Activated CD8-positive, alpha-beta memory T cell treated with anti-CD3 and anti-CD28 coated beads for 48 hours (primary cell): ENCODE results near the gene NPTX1.

Experiments
- DNase-seq, 3 experiments: peaks; one replicate each; pipeline ENCODE4 v3.0.0-alpha.2; 2020; ENCODE audit warnings: low read depth in 2 of 3, low spot score in 2 of 3

NPTX1 gene

DNA sequence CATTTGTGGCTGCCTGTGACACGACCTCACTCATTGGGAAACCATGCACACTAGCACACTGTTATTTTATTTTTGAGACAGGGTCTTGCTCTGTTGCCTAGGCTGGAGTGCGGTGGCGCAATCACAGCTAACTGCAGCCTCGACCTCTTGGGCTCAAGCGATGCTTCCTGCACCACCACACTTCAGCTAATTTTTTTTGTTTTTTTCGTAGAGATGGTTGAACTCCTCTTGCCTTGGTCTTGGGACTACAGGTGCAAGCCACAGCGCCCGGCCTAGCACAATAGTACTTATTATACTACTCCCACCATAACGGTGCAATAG, 2.8 kb upstream of the NPTX1 start:
- DNase-seq: no peak

DNA sequence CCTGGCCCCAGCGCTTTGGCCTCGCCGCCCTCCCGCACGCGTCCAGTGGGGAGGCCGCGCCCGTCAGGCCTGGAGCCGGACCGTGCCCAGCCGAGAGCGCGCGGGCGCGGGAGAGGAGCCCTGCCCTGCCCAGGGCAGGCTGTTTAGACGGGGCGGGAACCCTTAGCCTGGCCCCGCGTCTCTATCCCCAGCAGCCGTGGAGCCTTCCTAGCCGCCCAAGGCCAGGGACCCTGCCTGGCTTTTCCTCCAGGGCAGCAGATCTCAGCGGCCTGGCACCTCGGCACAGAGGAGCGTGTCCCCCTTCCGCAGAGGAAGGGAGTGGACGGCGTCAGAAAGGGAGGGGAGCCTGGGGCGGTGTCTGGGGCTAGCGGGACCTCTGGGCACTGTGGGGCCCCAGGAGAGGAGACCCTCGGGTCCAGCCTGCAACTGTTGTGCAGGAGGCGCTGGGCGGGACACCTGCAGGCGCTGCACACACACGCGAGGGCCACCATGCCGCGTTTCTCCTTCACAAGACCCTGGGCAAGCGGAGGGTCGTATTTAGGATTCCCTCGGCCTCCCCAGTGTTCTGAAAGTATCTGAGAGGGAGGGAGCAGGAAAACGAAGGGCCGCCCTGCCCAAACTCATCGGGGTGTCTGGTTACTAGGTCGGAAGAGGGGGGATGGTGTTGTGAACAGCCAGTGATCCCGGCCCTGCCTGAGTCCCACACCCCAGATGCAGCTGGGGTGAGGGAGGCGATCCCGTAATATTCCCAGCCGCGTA, 2.3 kb upstream of the NPTX1 start:
- DNase-seq: no peak

DNA sequence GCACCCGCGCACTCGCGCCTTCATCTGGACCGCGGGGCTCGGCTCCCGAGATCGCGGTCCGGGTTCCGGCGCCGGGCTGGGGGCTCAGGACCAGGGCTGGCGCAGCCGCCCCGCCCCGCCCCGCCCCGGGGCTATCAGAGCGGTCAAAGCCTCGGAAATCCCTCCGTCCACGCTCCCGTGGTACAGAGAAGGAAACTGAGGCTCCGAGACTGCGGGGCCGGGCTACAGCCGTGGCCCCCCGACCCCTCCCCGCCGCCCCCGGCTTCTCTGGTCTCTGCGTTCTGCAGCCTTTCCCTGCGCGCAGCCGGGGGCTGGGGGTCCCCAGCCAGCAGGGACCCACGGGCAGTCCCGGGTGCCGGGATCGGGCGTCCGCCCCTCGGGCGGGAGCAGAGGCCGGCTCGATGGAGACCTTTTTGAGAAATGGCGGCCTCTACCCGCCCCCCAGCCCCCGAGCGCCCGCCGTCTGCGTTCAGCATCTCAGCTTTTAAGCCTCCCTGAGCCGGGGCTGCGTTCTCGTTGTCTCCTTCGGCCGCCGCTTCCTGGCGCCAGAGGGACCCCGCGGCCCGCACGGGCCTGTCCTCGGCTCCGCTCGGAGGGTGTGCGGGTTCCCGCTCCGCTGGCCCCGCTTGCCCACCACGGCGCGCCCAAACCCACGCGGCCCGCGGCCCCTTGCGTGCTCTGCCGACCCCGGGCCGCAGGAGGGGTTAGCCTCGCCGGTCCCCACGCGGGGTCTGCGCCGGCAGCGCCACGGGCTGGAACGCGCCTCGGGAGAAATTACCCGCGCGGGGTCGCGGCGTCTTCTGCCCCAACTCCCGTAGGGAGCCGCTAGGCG, 1.5 kb upstream of the NPTX1 start:
- DNase-seq: no peak

DNA sequence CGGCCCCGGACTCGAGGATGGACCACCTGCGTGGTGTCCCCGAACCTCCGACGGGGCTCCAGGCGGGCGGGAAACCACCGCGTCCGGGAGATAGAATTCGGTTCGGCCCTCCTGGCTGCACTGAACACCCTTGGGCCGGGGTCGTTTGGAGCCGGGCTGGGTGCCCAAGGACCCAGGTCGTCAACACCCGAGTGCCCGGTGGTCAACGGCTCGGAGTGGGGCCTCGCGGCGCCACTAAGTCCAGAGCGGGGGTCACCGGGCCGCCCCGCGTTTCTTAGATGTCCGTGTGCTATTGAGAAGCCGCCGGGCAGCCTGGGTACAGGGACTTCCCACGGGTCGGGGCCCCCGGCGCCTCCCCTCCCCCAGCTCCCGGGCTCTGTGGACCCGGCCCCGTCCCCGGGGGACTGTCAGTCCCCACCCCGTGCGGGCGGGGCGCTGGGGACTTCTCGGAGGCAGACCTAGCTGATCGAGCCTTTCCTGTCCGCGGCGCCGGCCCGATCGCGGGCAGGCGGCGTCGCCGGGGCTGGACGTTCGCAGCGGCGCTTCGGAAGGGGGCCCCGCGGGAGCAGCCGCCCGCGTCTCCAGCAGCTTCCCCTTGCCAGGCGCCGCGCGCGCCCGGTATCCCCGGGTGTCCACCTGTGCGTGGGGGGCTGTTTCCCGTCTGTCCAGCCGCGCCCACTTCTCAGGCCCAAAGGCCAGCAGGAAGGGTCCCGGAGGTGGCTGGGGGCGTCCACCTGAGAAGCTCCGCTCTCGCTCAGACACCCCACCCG, 655 bp upstream of the NPTX1 start:
- DNase-seq: no peak

DNA sequence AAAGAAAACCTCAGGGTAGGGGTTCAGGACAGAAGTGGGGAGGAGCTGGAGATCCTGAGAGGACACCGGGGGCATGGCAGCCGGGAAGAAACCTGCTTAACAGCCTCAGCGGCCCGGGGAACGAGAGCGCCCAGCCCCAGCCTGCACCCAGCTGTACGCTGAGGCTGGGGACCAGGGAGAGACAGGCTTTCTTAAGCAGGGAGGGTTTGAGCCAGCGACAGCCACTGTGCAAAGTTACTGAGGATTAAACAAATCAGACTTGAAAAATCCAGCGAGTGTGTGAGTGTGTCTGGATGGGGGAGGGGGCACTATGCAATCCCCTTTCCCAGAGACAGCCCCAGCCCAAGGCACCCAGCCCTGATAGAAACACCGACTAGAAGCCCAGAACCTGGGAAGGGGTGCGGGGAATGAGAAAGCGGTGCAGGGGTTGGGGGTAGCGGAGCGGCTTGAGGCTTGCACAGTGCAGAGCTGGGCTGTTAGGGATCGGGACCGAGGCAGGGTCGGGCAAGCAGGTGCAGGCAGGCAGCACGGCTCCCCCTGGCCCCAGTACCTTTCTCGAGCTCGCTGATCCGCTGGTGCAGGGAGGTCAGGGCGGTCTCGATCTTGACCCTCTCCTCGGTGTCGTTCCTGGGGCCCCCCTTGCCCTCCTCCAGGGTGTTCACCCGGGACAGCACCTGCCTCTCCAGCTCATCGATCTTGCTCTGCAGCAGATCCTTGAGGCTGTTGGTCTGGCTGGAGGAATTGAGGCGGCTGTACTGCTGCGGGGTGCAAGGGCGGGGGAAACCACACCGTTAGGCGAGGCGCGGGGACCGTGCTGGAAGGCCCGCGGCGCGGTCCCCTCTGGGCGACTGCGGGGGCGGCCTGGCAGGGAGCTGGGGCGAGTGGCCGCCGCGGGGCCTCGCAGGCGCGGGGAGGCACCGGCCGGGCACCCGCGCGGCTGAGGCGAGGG, 1.2 kb downstream of the NPTX1 start:
- no peak for DNase-seq

DNA sequence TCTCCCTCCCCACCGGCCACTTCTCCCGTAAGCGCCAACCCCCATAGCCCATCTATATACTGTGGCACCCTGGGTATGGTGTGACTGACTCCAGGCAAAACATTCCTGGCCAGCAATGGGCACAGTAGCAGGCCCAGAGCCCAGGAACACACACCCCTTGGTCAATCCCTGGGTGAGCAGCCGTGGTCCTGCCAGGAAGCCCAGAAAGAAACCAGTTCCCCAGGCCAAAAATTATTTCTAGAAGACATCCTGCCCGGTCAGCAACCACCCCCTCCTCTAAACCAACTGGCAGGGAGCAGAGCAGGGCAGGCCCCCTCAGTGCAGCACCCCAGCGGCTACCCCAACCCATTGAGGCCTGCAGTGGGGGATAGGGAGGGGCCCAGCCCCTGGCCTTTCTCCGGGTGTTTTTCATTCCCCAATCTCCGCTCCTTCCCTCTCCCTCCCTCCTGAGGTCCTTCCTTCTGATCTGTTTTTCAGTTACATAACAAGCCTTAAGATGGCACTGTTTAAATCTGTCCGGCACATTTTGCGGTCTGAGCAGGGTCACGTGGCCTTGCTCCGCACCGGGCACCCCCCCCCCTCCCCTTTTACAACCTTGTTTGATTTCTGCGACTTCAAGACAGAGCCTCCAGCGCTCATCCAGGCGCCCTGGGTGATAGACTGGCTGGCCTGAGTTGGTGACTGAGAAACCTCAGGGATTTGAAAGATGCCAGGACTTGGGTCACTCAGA, 2.0 kb downstream of the NPTX1 start:
- DNase-seq: no peak

DNA sequence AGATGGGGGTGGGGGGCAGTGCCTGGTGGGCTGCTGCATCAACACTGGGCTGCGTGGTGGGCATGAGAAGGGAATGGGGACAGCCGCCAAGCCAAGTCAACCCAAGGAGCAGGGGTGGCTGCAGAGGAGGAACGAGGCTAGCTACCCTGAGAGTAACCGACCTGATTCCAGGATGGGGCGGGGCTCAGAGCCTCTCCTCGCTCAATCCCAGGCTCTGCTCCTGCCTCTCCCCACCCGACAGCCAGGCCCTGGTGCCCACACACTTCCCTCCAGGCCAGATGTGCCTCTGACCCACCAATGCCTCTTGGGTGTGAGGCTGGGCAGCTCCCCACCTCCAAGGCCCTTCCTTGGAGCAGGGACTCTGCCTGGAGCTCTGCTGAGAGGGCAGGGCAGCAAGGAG, 2.7 kb downstream of the NPTX1 start:
- no peak for DNase-seq

DNA sequence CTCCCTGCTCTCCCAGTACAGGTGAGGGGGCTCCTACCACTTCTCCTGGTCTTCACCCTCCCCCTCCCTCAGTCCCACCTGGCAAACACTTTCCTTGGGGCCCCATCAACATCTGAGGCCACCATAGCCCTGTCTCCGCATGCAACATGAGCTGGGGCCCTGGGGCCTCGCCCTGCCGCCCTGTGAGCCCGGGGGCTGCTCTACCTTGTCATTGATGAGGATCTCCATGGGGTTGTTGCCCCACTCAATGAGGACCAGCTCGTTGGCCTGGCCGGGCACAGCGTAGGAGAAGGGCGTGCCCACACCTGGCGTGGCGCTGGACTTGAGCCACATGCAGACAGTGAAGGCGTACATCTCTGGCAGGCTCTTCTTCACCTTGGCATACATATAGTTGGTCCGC, 3.4 kb downstream of the NPTX1 start:
- DNase-seq: no peak

DNA sequence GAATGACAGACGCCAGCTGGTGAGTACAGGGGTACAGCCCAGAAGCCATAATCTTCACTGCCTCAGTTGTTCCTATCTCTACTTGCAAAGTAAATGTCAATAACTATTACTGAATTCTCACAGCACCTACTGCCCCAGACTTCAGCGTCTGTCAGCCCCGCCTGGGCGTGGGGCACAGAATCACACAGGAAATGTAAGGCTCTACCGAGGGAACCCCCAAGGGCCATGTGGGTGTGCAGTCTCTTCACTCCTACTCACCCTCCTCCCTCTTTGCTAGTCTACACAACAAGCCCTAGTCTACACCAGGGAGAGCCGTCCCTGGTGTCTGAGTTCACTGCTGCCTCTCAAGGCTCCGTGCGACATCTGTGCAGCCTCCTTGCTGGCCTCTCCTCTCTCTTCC, 4.5 kb downstream of the NPTX1 start:
- DNase-seq: no peak

DNA sequence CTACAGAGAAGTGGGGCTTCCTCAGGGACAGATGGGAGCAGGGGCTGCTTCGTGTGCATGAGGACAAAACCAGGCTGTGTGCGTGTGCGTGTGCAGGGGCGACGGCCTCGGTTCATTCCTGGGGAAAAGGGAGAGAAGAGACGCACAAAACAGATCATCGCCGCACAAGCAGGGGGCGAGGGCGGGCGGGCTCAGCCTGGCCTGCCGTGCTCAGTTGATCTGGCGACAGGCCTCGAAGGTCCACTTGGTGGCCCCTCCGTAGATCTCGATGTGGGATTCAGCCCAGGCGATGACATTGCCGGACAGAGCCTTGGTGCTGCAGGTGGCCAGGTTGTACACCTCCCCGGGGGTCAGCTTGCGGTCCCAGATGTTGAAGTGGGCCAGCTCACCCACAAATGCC, 5.8 kb downstream of the NPTX1 start:
- no peak for DNase-seq

DNA sequence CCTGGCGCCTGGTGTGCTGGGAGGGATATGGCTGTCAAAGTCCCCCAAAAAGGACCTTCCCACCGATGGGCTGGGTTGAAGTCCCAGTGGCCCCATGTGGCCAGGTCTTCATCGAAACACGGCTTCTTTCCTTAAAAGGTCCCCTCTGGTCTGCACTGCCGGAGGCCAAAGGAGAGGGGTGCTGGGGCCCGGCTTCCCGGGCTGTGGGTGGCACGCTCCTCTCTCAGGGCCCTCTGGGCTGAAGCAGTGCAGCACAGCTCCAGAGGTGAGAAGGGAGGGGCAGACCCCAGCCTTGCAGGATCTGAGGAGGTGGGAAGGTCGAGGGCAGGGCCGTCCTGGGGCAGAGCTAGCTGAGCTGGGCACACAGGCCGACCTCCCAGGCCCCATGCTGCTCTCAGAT, 6.7 kb downstream of the NPTX1 start:
- DNase-seq: no peak

DNA sequence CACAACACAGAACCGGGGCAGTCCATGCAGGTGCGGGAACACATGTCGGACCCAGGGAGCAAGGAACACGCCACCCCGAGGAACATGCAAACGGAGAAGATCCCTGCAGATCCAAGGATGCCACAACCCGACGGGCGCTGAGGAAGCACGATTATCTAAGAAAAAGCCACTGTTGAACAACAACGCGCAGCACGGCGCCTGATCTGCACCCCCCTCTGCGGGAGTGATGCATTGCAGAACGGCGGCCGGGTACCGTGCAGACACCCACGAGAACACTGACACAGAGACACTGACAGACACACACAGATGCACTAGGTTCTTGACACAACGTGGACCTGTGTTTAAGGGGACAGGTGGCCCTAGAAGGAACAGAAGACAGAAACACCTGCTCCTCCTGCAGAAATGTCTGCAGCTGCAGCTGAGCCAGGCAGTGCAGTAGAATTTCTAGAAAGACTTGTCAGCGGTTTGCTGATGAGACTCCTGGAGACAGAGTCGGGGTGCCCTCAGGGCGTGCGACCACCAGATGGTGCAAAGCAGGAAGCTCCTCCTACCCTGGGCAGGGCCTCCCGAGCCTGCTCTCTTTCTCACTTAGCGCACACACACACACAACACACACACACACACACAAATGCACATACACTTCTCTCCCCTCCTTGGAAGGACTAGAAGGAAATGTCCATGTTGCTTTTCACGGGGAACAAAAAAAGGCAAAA, 7.5 kb downstream of the NPTX1 start:
- DNase-seq: no peak

DNA sequence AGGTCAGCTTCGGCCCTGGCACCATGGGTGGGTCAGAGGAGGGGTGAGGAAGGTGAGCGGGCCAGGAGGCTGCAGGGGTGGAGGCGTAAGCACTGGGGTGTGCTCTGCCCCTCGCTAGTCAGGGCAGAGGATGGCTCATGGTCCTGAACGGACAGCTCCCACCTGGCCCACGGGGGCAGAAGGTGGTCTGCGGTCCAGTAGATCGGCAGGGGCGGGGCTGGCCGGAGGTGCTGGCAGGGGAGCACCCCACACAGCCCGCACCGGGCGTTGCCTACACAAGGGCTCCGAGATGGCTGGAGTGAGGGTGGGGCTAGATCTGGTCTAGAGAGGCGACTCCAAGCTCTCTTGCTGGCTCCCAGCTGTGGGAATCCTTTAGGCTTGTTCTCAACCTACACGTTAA, 8.2 kb downstream of the NPTX1 start:
- DNase-seq: no peak

DNA sequence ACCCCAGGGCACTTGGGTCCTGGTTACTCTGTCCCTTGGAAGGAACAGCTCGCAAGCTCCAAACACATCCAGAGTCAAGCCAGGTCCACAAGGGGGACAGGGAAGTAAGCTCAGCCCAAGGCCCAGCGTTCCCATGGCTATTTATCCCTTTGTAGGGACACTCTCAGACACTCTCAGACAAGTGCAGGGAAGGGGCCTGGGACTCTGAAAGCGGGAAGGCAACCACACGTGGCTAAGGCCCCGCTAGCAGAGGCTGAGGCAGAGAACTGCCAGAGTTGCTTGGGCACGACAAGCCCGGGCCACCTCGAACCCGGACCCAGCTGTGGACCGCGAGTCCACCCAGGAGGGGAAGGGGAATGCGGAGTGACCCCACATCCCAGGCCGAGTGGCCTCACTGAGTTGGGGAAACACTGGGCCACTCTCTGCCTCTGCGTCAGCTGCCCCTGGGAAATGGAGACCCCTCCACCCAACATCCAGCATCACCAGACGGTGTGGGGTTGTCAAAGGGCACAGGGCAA, 10.2 kb downstream of the NPTX1 start:
- DNase-seq: no peak

DNA sequence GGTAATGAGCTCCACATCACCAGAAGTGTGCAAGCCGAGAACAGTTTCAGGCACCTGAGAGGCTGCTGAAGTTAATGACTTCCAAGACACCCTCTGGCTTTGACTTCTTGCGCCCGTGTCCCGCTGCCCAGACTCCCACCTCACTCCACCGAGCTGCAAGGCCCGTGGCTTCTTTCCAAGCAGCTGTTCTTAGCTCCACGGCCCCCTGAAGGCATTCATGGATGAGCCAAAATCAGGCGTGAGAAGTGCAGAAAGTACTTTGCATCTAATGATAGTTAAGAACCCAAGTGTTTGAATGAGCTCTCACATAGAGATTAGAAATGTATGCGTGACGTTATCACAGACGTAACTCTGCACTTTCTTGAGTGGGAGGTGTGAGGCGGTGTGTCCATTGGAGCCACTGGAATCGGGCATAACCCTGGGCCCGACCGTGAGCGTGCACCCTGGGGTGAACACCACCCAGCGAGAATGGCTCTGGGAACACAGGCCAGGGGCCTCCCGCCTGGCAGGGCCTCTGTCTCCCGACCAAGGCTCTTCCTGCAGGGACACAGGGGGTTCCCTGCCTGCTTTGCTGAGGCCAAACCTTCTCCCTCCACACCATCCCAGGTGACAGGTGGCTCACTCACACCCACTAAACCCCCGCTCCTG, 11.0 kb downstream of the NPTX1 start:
- no peak for DNase-seq

DNA sequence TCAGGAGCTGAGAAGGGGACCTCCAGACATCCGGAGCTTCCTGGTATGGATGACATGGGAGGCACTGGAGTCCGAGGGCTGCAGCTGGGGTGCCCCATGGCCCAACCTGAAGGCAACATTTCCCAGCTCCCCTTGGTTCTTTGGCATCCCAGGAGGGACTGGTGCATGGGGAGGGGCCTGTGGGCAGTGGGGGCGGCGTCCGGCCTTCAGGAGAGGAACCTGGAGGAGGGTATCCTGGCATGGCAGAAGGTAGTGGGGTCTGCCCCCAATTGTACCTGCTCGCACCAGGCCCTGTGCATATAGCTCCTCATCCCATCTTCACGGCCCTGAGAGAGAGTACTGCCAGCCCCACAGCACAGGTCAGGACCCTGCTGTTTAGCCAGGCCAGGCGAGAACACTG, 11.9 kb downstream of the NPTX1 start:
- no peak for DNase-seq

DNA sequence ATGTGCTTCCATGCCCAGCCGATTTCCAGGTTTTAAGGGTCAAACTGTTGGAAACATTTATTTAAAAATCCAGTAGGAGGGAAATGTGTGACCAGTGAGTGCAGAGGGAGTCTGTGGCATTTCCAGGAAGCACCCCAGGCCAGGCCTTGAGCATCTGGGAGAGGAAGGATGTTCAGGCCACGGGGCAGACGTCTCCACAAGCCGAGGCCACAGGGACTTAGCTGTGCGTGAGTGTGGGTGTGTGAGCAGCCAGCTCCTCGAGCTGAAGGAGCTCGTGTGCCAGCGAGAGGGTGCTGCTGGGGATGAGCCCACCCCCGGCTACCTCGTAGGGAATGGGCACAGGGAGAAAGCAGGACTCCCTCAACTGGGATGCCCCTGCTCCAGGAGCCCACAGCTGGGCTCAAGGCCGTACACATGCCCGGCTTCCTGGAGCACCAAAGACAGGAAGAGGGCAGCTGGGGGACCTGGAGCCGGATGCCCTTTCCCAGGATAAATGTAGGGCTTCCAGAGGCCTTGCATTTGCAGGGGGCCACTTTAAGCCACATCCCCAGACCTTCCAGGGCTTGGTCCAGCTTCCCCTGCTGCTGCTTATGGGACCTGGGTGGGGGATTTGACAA, 12.5 kb downstream of the NPTX1 start:
- DNase-seq: no peak

DNA sequence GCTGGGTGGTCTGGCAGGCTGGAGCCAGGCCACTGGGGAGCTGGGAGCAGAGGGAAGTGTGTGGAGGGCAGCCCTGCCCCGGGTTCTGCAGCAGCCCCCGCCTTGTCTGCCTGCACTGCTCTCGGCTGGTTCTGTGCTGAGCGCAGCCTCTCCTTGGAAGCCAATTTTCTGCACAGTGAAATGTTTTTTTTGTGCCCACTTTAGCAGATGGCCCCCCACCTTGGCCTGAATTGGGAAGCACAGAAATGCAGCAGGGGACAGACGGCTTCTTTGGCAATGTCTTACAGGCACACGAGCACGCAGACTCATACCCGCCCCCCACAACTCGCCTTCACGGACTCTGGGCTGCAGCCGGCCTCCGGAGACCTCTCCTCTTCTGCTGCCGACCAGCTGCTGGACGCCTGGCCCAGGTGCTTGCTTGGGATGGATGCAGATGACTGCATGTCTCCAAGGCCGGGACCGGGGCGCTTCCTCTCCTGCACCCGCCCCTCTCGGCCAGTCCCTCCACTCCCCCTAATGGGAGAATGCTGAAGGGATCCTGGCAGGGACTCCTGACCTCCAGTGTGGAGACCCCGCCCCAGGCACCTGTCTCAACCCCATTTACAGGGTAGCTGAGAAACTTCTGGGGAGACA, 14.8 kb downstream of the NPTX1 start:
- DNase-seq: no peak
